NOMO-1 treated with DMSO at 0.1 percent for 48 hours (cell line): ENCODE data around the gene USH2A.

Source experiments
- DNase-seq: peaks from one replicate; lab custom pipeline; 2025; ENCODE audit not compliant: unreplicated experiment; lab: John Stamatoyannopoulos, UW

Gene USH2A

GRCh38 chr1:216285052-216285451, 138.2 kb downstream of the USH2A start:
- no peak for DNase-seq

DNA sequence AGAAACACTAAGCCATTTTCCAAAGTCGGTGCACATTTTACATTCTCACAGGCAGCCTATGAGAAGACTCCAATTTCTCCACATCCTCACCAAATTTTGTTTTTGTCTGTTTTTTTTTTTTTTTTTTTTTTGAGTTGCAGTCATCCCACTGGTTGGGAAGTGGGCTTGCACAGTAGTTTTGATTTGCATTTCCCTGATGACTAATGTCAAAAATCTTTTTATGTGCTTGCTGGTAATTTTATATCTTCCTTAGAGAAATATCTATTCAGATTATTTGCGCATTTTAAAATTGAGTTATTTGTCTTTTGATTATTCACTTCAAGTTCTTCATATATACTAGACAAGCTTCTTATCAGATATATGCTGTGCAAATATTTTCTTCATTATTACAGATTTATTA, 141.5 kb downstream of the USH2A start:
- DNase-seq, result no peak

GRCh38 chr1:216270086-216270773, 153.0 kb downstream of the USH2A start:
- DNase-seq, result no peak

DNA sequence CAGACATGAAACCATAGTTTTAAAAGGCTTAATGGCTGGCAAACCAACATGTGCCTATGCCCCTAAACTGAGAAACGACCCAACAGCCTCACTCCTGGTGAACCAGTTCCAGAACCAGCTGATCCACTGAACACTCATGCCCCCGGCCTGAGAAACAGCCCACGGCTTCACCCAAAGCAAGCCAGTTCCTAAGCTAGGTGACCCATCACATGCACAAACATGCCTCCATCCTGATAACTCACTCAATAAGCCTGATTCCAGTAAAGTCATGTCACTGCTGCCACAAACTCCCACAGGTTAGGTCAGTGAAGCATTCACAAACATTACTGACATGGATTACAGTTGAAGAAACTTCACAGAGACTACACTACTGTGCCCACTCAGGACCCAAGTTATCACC, 161.6 kb downstream of the USH2A start:
- no peak for DNase-seq

DNA sequence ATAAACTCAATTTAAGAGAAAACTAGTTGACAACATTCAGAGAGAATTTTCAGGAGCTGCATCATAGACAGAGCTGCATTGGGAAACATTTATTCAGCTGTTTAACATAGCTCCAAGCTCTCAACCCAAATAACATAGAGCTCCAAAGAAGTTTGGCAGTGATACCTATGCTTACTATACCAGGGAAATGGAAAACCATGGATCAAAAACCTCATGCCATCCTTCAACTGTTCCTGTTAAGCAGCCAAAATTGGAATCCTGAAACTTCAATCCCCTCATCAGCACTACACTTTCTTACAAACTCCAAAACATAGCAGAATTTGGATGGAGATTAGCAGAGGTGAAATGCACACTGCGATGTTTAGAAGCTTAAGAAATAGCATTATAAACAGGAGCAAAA, 164.4 kb downstream of the USH2A start:
- no peak for DNase-seq

- DNase-seq, result no peak
Measured at GRCh38 chr1:216258386-216258785, 164.9 kb downstream of the USH2A start.

- DNase-seq, result no peak
Measured at GRCh38 chr1:216250861-216251260, 172.4 kb downstream of the USH2A start.

- DNase-seq, result no peak
Measured at GRCh38 chr1:216248628-216249027, 174.6 kb downstream of the USH2A start.

- no peak for DNase-seq
Measured at GRCh38 chr1:216247937-216248336, 175.3 kb downstream of the USH2A start.

DNA sequence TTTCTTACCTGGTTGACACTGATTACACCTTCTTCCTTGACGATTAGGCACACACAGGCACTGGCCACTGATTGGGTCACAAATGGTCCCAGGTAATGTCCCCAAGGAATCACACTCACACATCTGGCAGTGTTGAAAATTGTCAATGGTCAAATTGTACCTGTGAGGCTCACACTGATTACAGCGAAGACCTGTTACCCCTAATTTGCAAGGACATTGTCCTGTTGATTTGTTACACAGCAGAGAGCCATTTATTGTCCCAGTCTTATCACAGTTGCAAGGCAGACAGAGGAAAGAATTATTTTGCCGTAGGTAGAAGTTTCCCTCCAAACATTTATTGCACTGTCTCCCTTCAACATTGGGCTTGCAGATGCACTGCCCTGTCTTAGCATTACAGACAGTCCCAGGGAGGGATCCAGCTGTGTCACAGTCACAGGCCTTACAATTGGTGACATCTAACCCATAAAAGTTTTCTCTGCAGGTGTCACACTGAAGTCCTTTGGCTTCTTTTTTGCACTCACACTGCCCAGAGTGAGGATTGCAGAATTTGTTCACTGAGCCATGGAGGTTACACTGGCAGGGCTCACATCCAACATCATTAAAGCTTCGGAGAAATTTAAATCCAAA, 176.6 kb downstream of the USH2A start:
- no peak for DNase-seq

GRCh38 chr1:216238844-216239243, 184.4 kb downstream of the USH2A start:
- no peak for DNase-seq

DNA sequence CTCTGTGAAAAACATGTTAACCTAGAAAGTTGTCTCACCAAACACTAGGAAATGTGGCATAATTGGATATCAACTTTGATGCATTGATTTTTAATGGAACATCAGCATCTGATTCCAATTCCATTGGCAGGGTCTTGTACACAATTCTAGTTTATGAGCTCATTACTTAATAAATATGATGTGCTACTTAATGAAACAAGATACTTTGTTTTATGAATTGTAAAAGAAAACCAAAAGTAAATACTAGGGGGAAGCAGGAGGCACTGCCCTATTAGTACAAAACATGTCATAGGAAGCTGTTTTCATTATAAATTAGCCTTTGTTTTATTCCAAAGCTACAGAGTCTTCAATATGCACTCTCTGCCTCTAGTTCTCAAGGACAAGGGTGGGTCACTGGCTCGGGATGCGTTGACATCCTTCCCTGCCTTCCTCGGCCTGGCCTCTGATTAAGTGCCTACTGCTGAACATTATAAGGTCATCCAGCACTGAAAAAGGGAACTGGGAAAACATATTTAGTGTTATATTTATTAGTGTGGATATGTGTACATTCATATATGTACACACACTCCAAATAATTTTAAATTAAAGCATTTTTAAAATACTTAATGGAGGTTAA, 185.2 kb downstream of the USH2A start:
- no peak for DNase-seq

DNA sequence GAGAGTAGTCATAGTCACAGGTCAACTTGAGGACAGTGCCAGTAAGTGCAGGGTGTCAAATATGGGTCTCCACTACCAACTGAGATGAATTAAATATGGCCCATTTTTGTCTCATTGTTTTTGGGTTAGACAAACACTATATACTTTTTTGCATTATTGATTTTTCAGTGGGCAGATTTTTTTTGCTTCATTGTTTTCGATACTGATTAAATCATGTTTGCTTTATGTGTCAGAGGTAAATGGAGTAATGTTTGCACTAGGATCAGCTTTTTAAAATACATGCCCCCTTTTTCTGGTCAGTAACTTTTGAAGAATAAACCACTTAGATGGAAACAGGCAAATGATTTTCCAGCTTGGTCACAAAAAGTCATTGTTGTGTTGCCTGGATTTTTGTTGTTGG, 199.0 kb downstream of the USH2A start:
- no peak for DNase-seq

GRCh38 chr1:216223486-216223885, 199.8 kb downstream of the USH2A start:
- DNase-seq, result peak; percentile 2

GRCh38 chr1:216222288-216222687, 201.0 kb downstream of the USH2A start:
- no peak for DNase-seq

DNA sequence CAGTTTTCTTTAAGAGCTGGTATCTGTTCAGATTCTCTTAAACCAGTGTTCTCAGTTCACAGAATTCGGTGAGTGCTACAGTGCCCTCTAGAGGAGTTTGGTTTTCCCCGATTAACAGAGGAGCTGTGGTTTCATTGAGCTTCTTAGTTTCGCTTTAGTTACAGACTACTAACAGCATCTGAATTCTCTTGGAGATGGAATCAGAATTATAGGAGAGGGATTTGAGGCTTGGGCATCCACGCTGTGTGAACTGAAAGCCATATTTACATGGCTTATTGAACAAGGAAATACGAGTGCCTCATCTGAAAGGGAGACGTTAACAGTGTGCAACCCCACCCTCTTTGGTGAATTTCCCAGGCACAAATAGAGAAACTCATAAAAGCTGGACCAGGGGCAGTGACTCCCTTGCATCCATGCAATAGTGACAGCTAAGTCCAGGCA, 202.0 kb downstream of the USH2A start:
- peak; percentile 73 for DNase-seq

- DNase-seq, result no peak
Measured at GRCh38 chr1:216216305-216216704, 206.9 kb downstream of the USH2A start.

DNA sequence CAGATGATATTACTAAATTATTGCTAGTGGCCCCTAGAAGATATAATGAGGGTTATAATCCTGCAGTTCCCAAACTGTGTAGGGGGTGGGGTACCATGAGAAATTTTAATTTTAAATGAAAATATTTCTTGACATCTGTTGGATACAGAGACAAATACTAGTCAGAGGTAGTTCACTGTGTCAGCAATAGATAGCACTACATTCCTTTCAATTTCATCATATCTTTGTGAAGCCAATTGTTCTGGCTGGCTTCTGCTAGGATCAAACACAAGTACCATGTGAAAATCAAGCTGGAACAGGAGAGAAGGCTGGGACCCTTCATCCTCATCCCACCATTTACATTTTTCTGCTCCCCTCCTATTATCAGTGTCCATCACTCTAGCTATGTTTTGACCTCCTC, 208.1 kb downstream of the USH2A start:
- no peak for DNase-seq

- peak; percentile 13 for DNase-seq
Measured at GRCh38 chr1:216212826-216213225, 210.4 kb downstream of the USH2A start.

DNA sequence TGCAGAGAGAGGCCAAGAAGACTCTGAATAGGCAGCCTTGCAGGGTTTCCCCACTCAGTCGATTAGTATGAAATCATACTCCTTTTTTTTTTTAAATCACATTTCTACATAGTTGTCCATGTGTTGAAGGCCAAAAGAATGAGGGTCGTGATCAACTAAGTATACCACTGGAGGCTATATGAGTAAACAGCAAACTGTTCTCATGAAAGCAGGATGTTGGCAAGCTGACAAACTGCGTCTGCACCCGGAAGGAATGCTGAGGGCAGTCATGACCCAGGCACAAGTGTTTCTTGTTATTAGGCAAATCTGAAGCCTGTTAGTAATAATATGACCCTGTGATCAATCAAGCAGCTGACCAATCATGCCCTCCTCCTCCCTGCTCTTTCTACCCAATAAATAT, 213.2 kb downstream of the USH2A start:
- no peak for DNase-seq

GRCh38 chr1:216209125-216209524, 214.1 kb downstream of the USH2A start:
- DNase-seq, result no peak

- no peak for DNase-seq
Measured at GRCh38 chr1:216207154-216207553, 216.1 kb downstream of the USH2A start.
